ENCODE data around the gene HEATR3. TPM values are rescaled to one million over a fixed set of nuclear protein-coding genes. Genes with fewer than 3 reads are reported as not detected.

HEATR3 gene
- total RNA-seq, 1 donor from 2014 or later = 16.1 TPM

- intact Hi-C loops (cut with micrococcal nuclease) = no loop called here
- Mint-ChIP-seq H3K4me1 (no peaks in the 10 kb centered on the region), H3K27ac (no peak overlapping the region), H3K4me3 (no peak overlapping the region), H3K27me3 (no peaks in the 10 kb centered on the region), H3K9me3 (no peaks in the 10 kb centered on the region), H3K36me3 (ENCODE audit: low read depth) (no peaks in the 10 kb centered on the region)
- ATAC-seq (ENCODE audit: low read depth) = no peak
- ChIA-PET POLR2A (no interaction called here), CTCF (interaction anchor here (2.3 kb wide), 1 partner anchor 73 kb away, joined by 10 read pairs; no protein-coding TSS in a partner anchor)
- no peak for TF ChIP-seq CTCF (IDR thresholded peaks at IDR 0.05)
- no peak for DNase-seq
Measured at GRCh38 chr16:50137268-50137667, 71.5 kb downstream of the HEATR3 start.

GRCh38 chr16:50139580-50139979 lies 73.8 kb downstream of the HEATR3 start:
- POLR2A ChIA-PET = no interaction called here
- CTCF ChIA-PET = no interaction called here
- intact Hi-C loops (cut with micrococcal nuclease) = no loop called here
- H3K4me3 Mint-ChIP-seq = no peak overlapping the region
- TF ChIP-seq CTCF (IDR thresholded peaks at IDR 0.05) = no peak
- no peak for ATAC-seq (ENCODE audit: low read depth)
- H3K27ac Mint-ChIP-seq = no peak overlapping the region
- no peaks in the 10 kb centered on the region for H3K27me3 Mint-ChIP-seq
- DNase-seq = no peak
- no peaks in the 10 kb centered on the region for H3K9me3 Mint-ChIP-seq
- H3K4me1 Mint-ChIP-seq = no peaks in the 10 kb centered on the region
- H3K36me3 Mint-ChIP-seq (ENCODE audit: low read depth) = no peaks in the 10 kb centered on the region

GRCh38 chr16:50144211-50144610 lies 78.4 kb downstream of the HEATR3 start:
- Mint-ChIP-seq H3K4me3 (no peak overlapping the region), H3K27ac (no peak overlapping the region), H3K9me3 (no peaks in the 10 kb centered on the region), H3K27me3 (no peaks in the 10 kb centered on the region), H3K36me3 (ENCODE audit: low read depth) (no peaks in the 10 kb centered on the region), H3K4me1 (no peaks in the 10 kb centered on the region)
- CTCF ChIA-PET = no interaction called here
- DNase-seq (no peak), ATAC-seq (ENCODE audit: low read depth) (no peak)
- intact Hi-C loops (cut with micrococcal nuclease) = no loop called here
- TF ChIP-seq CTCF (IDR thresholded peaks at IDR 0.05) = no peak
- POLR2A ChIA-PET = no interaction called here

DNA sequence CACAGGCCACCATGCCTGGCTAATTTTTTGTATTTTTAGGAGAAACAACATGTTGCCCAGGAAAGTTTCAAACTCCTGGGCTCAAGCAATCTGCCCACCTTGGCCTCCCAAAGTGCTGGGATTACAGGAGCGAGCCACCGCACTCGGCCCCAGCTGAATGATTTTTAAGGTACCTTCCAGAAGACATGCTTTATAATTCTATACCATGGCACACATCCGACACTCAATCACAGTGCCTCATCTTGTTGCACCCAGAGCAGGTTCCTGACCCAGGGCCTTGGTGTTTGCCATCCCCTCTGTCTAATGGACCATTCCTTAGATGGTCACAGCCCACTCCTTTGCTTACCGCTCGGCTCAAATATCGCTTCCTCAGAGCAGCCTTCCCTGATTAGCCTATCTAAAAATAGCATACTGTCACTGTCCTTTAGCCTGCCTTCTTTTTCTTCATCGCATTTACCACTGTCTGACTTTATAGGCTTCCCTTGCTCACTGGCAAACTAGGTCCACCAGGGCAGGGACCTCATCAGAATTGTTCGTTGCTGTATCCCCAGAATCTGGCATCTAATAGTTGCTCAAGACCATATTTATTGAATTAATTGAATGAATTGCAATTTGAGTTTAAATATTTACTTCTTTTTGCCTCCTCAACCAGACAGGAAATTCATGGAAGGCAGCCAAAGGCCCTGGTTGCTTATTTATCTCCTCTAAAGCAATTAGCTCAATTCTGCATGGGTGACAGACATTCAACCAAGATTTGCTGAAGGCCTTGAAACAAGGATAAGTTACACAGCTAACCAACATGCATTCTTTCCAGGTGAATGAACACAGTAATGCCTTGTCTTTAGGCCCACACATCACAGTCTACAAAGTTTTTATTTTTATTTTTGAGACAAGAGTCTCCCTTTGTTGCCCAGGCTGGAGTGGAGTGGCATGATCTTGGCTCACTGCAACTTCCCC lies 81.0 kb downstream of the HEATR3 start:
- Mint-ChIP-seq H3K4me1 (peaks cover 1% of the 10 kb centered on the region), H3K4me3 (no peak overlapping the region), H3K27ac (no peak overlapping the region), H3K27me3 (no peaks in the 10 kb centered on the region), H3K9me3 (no peaks in the 10 kb centered on the region), H3K36me3 (ENCODE audit: low read depth) (no peaks in the 10 kb centered on the region)
- ATAC-seq (ENCODE audit: low read depth) (no peak), DNase-seq (no peak)
- intact Hi-C loops (cut with micrococcal nuclease) = no loop called here
- CTCF ChIA-PET = no interaction called here
- POLR2A ChIA-PET = no interaction called here
- no peak for TF ChIP-seq CTCF (IDR thresholded peaks at IDR 0.05)

DNA sequence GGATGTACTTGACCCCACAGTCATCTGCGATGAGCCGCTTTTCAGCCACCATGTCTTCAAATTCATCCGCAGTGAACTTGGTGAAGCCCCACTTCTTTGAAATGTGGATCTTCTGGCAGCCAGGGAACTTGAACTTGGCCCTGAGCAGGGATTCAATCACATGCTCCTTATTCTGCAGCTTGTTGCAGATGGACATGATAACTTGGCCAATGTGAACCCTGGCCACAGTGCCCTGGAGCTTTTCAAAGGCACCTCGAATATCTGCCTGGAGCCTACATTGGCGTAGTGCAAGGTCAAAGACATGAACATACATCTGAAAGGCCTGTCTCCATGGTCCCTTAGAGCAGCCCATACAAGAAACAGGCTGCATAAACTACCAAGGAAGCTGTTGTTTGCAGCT lies 85.6 kb downstream of the HEATR3 start:
- ChIA-PET CTCF (interaction anchor here (1.0 kb wide), 3 partner anchors 60 to 176 kb away, joined by 3 read pairs; no protein-coding TSS in a partner anchor), POLR2A (interaction anchor here (0.6 to 2.5 kb wide), 5 partner anchors 10 to 126 kb away, joined by 3 to 17 read pairs (median 4); partner anchors contain the start of genes CNEP1R1 and HEATR3)
- Mint-ChIP-seq H3K27ac (no peak overlapping the region), H3K4me1 (peaks cover 28% of the 10 kb centered on the region), H3K4me3 (no peak overlapping the region), H3K36me3 (ENCODE audit: low read depth) (no peaks in the 10 kb centered on the region), H3K27me3 (no peaks in the 10 kb centered on the region), H3K9me3 (no peaks in the 10 kb centered on the region)
- ATAC-seq (ENCODE audit: low read depth) (no peak), DNase-seq (no peak)
- no peak for TF ChIP-seq CTCF (IDR thresholded peaks at IDR 0.05)
- intact Hi-C loops (cut with micrococcal nuclease) = loop anchor here (5.0 kb wide), 3 partner anchors 54 to 531 kb away; partner anchors contain the start of gene SNX20

All from activated B cell treated with CpG ODN at 0.5 μM for 24 hours (primary cell).